Stimulated activated CD4-positive, alpha-beta T cell treated with anti-CD3 and anti-CD28 coated beads, Interleukin-15, amount 100 ng/mL, for 24 hours (primary cell): ENCODE measurements around the gene CCDC120.

Experiments
- DNase-seq: peaks from one replicate; pipeline ENCODE4 v3.0.0-alpha.2; 2020

The CCDC120 gene, protein sequence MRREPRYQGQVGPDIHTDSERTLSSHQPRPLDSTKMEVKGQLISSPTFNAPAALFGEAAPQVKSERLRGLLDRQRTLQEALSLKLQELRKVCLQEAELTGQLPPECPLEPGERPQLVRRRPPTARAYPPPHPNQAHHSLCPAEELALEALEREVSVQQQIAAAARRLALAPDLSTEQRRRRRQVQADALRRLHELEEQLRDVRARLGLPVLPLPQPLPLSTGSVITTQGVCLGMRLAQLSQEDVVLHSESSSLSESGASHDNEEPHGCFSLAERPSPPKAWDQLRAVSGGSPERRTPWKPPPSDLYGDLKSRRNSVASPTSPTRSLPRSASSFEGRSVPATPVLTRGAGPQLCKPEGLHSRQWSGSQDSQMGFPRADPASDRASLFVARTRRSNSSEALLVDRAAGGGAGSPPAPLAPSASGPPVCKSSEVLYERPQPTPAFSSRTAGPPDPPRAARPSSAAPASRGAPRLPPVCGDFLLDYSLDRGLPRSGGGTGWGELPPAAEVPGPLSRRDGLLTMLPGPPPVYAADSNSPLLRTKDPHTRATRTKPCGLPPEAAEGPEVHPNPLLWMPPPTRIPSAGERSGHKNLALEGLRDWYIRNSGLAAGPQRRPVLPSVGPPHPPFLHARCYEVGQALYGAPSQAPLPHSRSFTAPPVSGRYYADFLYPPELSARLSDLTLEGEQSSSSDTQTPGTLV

DNA sequence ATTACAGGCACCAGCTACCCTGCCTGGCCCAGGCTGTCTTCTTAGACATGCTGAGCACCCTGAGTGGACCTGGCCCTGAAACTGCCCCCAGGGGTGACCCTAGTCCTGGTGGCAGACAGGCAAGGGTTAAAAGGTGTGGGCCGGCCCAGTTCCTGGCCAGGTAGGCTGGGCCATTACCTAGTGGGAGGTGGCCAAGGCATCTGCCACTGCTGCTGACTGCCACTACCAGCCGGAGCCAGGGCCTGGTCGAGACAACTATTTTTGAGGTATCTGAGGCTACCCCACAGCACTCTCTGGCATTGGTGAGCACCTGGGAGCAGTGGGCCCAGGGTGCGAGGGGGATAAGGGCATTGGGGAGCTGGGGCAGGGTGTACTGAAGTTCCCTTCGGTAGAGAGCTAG, at the start of gene CCDC120:
Gene CCDC120, plus strand, starts transcription at position 206 of the 400 bp plus-strand sequence. CDS start 3,043 bp downstream, outside the sequence.
- DNase-seq: no peak

DNA sequence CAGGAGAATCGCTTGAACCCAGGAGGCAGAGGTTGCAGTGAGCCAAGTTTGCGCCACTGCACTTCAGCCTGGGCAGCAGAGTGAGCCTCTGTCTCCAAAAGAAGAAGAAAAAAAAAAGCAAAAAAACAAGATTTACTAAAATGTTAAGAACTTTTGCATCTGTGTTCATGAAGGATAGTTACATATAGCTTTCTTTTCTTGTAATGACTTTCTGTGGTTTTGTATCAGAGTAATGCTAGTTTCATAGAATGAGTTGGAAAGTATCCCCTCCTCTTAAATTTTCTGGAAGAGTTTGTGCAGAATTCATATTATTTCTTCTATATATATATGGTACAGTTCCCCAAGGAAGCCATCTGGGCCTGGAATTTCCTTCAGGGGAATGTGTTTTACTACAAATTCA, 39.7 kb upstream of the CCDC120 start:
- DNase-seq: no peak

DNA sequence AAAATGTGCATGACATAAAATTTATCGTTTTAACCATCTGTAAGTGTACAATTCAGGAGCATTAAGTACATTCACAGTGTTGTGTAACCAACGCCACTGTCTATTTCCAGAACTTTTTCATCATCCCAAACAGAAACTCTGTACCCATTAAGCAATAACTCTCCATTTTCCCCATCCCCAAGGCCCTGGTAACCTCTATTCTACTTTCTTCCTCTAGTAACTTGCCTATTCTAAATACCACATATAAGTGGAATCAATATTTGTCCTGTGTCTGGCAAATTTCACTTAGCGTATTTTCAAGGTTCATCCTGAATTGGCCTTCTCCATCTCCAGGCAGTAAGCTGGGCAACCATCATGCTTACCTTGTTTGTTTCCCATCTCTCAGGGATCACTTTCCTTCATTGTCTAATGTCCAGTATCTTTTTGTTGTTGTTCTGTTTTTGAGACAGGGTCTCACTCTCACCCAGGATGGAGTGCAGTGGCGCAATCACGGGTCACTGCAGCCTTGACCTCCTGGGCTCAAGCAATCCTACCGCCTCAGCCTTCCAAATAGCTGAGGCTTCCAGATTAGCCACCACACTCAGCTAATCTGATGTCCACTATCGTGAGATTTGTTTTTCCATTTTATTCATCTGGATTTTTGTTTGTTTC, 39.1 kb upstream of the CCDC120 start:
- DNase-seq: no peak

DNA sequence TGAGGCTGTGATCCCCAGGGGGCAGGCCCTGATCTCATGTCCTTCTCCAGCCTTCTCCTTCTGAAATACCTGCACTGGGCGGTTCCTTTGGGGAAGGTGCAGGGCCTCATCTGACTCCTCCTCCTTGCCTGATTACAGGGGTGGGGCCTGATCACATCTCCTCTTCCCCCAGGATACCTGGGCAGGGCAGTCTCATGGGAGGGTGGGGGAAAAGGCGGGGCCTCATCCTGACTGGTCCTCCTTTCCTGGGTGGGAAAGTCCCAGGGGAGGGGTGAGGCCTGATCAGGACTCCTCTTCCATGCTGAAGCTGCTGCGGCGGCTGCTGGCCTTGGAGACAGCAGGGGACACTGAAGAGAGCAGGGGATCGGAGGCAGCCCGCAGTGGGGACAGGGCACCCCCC, 28.9 kb upstream of the CCDC120 start:
- no peak for DNase-seq

DNA sequence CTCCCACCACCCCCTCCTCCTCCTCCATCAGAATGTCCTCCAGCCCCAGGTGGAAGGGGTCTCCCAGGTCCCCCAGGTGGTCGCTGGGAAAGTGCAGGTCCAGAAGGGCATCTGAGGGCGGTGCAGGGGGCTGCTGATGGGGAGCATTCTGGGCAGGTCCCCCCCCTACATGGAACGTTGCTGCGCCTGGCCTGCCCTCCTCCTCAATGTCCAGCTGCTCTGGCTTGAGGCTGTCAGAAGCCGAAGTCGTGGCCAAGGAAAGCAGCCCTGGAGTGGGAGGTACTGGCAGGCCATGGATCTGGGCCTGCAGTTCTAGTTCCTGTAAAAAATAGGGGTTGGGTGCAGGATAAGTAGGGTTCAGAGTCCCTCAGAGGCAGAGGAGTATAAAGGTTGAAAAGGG, 28.5 kb upstream of the CCDC120 start:
- DNase-seq: no peak

DNA sequence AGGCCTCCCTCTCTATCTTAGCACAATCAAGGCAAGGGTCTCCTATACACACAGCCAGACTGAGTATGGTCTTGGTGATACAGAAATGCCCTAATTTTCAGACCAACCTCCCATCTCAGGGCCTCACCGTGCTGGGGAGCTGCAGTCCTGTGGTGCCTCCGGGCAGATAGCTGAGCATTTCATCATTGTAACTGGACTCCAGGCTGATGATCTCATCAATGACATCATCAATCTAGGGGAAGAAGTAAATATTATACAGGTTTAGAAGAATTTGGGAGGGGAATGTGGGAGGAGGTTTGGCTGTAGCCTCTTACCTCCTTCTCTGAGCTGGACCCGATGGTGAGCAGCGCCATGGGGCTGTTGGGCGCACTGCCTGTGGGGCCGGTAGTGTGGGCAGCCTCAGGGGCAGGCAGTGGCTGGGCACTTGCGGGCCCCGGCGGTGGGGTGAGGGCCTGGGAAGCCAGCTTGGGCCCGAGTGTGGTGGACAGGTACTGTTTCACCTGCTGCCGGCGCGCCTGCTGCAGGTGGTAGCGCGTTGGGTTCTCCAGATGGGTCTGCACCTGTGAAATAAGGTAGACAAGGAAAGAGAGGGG, 20.8 kb upstream of the CCDC120 start:
- DNase-seq: no peak

DNA sequence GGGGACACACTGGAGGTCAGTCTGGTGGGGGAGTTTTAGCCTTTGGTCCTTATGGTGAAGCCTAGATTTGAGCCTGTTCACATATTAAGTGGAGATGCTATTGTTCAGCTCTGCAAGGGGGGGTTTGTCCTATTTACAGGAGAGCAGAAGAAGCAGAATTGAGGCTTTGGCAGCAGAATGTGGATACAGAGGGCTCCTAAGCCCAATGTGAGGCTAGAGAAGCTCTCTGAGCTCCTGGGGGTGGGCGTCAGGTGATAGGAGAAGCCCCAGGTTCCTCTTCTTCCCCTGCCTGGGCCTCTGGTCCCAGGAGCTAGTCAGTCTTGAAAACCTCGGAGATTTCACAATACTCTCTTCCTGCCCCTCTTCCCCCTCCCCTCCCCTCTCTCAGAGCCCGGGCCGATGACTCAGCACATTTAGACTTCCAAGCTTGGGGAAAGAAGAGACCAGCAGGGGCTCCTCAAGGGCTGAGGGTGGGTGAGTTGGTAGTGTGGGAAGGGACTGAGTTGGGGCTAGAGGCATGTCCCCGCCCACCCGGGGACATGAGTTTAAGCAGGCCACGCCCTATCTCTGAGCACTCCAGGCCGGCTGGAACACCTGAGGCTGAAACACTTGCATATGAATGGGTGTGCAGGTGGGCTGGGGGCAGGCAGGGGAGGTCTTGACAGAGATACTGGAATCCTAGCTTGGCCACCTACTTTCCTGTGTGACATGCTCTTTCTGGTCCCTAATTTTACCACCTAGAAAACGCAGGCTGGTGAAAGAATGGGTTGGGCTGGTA, 19.0 kb upstream of the CCDC120 start:
- peak; percentile 65 for DNase-seq

DNA sequence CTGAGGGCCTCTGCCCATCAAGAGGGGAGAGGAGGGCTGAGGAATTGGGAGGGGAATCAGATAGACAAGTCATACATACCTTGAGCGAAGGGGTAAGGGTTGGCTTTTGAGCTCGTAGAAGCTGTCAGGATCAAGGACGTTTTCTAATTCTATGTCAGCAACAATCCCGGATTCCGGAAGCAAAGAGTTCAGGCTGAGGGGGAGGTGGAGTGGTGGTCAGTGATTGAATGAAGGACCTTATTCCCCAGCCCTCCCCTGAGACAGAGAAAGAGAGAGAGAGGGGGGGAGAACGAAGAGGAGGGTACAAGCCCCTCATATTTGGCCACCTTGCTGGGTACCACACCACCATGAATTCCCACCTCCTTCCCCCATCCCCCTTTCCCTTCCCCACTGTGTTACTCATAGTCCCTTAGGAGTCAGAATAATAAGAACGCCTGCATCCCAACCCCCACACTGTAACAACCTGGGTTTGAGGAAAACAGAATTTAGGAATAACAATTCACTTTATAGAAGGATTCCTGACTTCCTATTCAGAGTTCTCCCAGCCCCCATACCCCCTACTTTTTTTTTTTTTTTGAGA, 18.3 kb upstream of the CCDC120 start:
- no peak for DNase-seq

DNA sequence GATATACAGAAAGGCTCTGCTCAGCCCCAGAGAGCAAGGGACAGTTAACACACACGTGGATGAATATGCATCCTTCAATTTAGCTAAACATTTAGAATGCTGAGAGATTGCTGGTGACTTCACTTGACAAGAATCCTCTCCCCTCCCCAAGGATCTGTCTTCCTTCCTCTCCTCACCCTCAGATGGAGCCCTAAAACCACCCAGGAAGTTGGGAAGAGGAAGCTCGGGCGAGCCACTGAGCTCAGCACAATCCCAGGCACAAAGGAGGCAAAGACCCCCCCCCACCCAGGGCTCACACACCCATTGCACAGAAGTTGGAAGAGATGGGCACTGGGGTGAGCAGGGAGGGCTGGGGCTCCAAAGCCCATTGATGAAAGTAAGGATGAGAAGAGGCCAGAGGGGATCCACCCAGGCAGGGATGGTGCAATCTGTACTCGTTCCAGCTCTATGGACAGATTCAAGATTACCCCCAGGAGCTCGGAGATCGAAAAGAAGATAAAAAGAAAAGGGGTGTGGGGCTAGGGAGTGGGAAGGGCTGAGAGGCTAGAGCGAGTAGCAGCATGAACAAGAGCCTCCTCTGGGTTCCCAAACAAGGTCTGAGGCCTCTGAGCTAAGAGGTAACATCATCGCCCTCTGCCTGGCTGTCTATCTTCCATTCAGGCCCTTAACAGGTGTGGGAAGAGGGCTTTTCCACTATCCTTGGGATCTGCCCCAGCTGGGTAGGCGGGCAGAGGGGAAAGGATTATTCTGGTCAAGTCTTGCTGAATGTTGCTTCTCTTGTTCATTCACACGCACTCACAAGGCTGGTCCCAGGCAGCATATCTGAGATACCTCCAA, 16.8 kb upstream of the CCDC120 start:
- peak; percentile 6 for DNase-seq

DNA sequence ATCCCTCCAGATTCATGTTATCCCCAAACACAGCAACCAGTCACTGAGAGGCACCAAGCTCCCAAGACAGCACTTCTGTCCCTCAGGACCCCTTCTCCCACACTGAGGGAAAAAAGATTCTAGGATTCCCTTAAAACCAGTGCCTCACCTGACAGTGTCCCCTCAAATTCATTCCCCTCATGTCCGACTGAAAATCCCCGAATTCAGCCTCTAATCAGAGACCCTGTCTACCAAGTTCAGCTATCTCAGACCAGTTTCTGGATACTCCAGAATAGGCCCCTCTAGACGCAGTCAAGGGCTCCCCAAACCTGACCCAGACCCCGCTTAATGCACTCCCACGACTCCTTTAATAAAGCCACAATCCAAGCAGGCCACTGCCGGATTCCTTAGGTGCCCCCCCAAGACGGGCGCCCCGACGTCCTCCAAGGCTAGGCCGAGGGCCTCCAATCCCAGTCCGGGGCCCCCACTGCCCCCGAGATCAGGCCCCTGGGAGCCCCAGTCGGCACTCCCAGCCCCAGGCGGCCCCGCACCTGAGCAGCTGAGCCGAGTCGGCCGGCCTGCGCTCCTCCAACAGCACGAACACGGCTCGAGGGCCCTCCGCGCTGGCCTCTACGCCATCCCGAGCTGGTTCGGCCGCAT, 16.1 kb upstream of the CCDC120 start:
- no peak for DNase-seq

DNA sequence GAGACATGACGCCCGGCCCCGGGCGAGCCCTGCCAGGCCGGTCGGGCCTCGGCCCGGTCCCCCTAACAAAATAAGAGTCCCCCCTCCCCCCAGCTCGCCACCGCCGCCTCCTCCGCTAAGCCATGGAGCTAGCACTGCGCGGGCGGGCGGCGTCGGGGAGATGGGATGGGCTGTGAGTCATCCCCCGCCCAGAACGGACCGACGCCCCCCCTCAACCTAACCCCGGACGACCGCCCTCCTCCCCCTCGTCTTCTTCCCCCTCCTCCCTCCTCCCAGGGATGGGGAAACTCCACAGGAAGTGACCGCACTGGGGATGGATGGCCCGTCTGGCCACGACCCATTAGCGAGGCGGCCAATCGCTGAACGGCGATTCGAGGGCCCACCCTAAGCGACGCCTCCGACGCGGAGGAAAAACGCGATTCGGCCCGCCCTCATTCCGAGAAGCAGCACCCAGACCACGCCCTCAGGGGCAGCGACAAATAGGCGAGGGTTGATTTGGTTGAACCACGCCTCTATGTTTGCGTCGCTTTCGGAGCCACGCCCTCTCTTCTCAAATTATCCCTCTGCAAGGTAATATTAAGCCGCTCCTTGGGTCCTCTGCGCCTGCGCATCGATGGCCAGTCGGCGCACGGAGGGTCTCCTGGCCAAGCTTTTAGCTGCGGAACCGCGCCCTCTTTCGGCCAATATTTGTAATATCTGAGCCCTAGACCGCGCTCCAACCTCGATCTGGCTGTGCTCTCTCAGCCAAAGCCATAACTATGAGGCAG, 15.4 kb upstream of the CCDC120 start, which contains the start of gene TFE3:
Gene TFE3, minus strand, starts transcription at position 138 of the 767 bp plus-strand sequence. Its CDS starts 131 bp downstream, at position 7.
- peak; percentile 97 for DNase-seq

DNA sequence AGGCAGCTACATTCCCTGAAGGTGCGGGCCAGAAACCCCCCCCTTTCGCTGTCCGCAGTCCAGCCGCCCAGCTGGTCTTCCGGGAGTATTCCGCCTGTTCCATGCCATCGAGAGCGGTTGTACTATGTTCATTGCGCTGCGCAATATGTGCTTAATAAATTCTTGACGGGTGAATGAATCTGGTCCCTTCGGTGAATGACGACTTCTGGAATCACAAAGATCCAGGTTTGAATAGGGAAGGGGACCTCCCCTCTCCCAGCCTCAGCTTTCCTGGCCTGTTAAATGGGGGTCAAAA, 14.9 kb upstream of the CCDC120 start:
- DNase-seq: no peak

DNA sequence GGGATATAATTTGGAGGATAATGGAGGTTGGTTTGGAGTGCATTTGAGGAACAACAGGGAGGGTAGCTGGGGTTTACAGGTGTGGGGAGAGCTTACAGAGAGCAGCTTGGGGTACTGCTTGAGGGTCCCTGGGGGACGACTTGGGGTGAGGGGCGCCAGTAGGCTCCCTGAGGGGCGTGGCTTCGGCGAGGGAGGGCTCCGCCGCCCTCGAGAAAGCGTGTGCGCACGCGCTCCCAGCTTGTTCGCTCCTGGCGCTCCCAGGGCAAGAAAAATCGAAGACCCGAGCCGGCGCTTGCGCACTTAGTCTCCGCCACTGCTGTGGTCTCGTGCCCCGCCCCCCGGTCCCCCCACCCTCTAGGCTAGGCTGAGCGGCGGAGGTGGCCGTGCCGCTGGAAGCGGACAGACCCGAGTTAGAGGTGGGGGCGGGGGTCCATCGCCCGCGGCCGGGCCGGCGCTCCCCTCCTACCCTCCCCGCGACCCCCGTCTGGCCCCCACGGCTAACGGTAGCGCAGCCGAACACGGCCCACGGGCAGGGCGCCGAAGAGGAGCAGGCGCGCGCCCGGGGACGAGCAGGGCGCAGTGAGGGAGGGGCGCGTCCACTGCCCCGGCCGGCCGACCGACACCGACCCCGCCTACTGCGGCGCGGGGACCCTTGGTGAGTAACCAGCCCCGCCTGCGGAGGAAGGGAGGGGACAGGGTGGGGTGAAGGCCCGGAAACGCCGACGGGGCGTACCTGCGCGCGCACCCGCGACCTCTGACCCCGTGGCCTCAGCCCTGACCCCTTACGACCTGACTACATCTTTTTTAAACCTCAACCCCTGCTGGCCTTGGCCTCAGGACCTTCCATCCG, 5.4 kb upstream of the CCDC120 start:
- DNase-seq: peak; percentile 79

DNA sequence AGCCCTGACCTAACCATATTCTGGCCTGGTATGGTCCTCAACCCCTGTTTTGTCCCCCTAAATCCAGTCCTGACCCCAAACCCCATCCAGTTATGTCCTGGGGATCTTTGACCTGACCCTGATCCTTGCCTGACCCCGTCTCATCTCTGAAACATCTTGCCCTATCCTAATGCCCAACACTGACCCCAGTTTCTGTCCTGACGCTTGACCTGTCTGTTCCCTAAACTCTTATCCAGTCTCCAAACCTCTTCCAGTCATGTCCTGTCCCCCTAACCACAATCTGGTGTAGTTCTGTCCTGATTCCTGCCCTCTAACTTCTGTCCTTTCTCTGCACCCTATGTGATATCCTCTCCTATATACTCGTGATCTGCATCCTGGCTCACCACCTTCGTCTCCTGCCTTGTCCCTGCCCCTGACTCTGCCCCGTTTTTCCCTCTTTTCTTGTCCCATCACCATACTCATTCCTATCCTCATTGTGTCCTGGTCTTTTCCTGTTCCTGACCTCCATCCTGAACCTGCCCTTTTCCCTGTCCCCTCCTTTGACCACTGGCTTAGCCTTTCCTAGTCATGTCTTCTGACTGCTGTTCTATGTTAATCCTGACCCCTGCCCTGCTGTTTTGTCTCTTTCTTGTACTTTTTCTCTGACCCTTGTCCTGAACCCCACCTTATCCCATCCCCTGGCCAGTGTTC, 4.6 kb upstream of the CCDC120 start:
- DNase-seq: no peak

DNA sequence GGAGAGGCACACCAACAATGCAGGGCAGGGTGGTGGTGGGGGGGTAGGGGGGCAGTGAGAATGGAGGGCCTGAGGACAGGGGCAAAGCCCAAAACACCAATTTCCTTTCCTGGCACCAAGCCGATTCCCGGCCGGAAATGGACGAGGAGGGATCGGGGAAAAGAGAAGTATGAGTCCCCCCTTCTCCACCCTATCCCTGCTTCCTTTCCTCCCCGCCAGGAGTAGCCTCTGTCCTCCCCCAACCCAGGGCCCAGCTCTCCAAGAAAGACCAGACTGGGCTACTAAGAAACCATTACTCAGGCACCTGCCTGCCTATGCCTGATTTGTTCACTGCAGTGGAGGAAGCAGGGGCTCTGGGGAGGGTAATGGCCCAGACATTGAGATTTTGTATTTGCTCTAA, 402 bp downstream of the CCDC120 start:
- no peak for DNase-seq

DNA sequence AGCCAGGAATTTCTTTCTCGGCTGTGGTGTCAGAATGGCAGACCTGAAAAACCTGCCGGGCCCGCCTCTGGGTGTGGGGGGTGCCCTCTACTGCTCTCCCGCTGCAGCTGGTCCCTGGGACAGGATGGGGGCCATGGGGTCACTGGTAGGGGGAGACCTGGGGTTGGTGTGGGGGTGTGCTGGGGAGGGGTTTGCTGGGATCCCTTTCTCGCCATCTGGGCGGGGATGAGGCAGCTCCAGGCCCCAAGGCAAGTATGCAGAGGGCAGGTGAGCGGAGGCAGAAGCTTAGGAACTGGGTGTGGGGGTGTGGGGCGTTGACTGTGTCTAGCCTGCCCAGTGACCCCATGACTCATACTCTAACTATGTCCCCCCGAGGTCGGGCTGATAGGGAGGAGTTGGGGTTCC, 884 bp downstream of the CCDC120 start:
- DNase-seq: no peak

DNA sequence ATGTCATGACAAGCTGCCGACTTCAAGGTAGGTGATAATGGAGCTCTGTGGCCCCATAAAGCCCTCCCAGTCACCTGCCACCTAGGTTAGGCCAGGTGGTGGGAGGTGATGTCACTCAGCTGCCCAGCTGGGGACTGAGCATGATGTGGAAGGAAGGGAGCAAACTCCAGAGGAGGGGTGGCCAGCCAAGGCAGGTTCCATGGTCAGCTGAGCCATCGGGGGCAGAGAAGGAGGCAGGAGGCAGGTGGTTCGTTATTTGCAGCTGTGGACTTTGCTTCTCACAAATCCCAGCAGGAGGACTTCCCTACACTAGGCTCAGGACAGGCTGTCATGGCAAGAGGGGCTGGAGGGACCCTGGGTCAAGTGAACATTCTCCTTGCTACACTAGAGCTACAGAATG, 2.1 kb downstream of the CCDC120 start:
- DNase-seq: no peak

DNA sequence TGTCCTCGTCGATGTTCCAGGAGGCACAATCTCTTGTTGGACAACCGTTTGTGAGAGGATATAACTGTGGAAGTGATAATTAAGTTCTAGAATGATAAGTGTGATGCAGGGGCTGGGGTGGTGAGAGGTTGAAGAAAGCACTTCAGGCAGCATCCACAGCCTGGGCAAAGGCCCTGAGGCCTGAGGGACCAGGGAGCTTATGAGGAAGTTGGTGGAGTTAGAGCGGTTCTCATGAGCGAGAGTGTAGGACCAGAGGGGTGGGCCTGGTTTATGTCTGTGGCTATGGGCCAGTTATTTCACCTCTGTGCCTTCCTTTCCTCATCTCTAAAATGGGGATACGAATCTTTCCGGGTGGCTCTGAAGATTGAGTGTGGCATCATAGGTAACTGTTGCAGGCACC, 2.7 kb downstream of the CCDC120 start:
- DNase-seq: no peak

DNA sequence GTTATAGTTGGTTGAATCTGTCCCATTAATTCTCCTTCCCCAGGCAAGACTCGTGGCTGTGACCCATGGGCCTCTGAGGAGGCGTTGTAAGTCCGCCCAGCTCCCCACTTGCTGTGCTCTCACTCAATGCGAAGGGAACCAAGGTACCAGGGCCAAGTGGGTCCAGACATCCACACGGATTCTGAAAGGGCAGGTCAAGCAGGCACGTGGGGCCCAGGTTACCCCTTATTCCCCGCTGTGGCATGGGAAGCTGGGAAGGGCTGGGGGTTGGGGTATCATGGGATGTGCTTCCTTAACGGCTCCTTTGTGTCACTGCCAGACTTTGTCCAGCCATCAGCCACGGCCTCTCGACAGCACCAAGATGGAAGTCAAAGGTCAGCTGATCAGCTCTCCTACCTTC, 3.1 kb downstream of the CCDC120 start:
- DNase-seq: no peak
